Hepatocyte (in vitro differentiated cells): ENCODE data around the gene DZIP1L. TPM values are rescaled to one million over a fixed set of nuclear protein-coding genes. Genes with fewer than 3 reads are reported as not detected.

Experiments used
- DNase-seq: peaks from one replicate; pipeline ENCODE4 v3.0.0-alpha.2; 2016; ENCODE audit warnings: low spot score
- H2AFZ ChIP-seq: fragments of 200-600 bp; sonication (generic); 2 replicates; pipeline ENCODE4 v1.6.0; 2016; ENCODE audit warnings: antibody characterized with exemption, mild to moderate bottlenecking
- H3K27ac ChIP-seq: fragments of 200-600 bp; sonication (generic); 2 replicates; pipeline ENCODE4 v1.5.1; 2016; ENCODE audit warnings: mild to moderate bottlenecking
- H3K27me3 ChIP-seq: fragments of 200-600 bp; sonication (generic); 2 replicates; pipeline ENCODE4 v1.6.1; 2016
- H3K36me3 ChIP-seq: fragments of 200-600 bp; sonication (generic); replicated peaks from 2 replicates; pipeline ENCODE4 v1.5.1; 2016; ENCODE audit warnings: low read depth; ENCODE audit not compliant: insufficient read depth
- H3K4me1 ChIP-seq: fragments of 200-600 bp; sonication (generic); 2 replicates; pipeline ENCODE4 v1.5.1; 2016; ENCODE audit warnings: mild to moderate bottlenecking, moderate library complexity; ENCODE audit not compliant: insufficient read depth
- H3K4me2 ChIP-seq: fragments of 200-600 bp; sonication (generic); 2 replicates; pipeline ENCODE4 v1.6.0; 2016
- H3K4me3 ChIP-seq: fragments of 200-600 bp; sonication (generic); 2 replicates; pipeline ENCODE4 v1.5.1; 2016; ENCODE audit warnings: mild to moderate bottlenecking
- H3K79me2 ChIP-seq: fragments of 200-600 bp; sonication (generic); 2 replicates; pipeline ENCODE4 v1.6.0; 2017; ENCODE audit warnings: mild to moderate bottlenecking
- H3K9me2 ChIP-seq: fragments of 200-600 bp; sonication (generic); replicated peaks from 2 replicates; pipeline ENCODE4 v1.6.0; 2017; ENCODE audit warnings: mild to moderate bottlenecking; ENCODE audit not compliant: insufficient read depth
- H3K9me3 ChIP-seq: fragments of 200-600 bp; sonication (generic); 2 replicates; pipeline ENCODE4 v1.5.1; 2016; ENCODE audit warnings: low read depth, mild to moderate bottlenecking
- H4K20me1 ChIP-seq: fragments of 200-600 bp; sonication (generic); 2 replicates; pipeline ENCODE4 v1.6.0; 2016; ENCODE audit warnings: mild to moderate bottlenecking; ENCODE audit not compliant: insufficient read depth, poor library complexity, severe bottlenecking
- EZH2 ChIP-seq: fragments of 200-600 bp; sonication (generic); IDR thresholded peaks from 2 replicates; pipeline ENCODE4 v1.6.1; 2016; ENCODE audit warnings: antibody characterized with exemption, mild to moderate bottlenecking, borderline replicate concordance
- EZH2phosphoT487 ChIP-seq: fragments of 200-600 bp; sonication (generic); IDR thresholded peaks from one replicate; pipeline ENCODE4 v1.6.1; 2018; ENCODE audit warnings: antibody characterized with exemption, mild to moderate bottlenecking, low read depth, moderate library complexity; ENCODE audit not compliant: unreplicated experiment, severe bottlenecking
- WGBS: methylation state at CpG from one replicate; pipeline ENCODE4 v1.1.6; 2016; ENCODE audit warnings: low lambda C conversion rate; ENCODE audit errors: missing lambda C conversion rate; 5-methylcytosine and 5-hydroxymethylcytosine counted together
- polyA plus RNA-seq: library from polyadenylated mRNA; unstranded; fragments of >200 nt; fragmentation: Nextera tagmentation; extraction: Ambion mirVana; gene quantifications from 2 replicates; pipeline ENCODE4 v1.2.1, GENCODE V29; 2016
- total RNA-seq: library from RNA; depleted of rRNA; stranded (reverse); fragments of >200 nt; gene quantifications from 2 replicates; pipeline ENCODE4 v1.2.3, GENCODE V29; 2014
- TF ChIP-seq, protein P1 (sequence below): fragments of 200-600 bp; sonication (generic); IDR thresholded peaks from 2 replicates; pipeline ENCODE4 v1.5.1; 2016; ENCODE audit warnings: antibody characterized with exemption, mild to moderate bottlenecking; ENCODE audit not compliant: poor library complexity

DZIP1L gene
- total and polyA plus RNA-seq, 2 experiments from 2014 or later = 4.0 to 7.5 TPM

DNA sequence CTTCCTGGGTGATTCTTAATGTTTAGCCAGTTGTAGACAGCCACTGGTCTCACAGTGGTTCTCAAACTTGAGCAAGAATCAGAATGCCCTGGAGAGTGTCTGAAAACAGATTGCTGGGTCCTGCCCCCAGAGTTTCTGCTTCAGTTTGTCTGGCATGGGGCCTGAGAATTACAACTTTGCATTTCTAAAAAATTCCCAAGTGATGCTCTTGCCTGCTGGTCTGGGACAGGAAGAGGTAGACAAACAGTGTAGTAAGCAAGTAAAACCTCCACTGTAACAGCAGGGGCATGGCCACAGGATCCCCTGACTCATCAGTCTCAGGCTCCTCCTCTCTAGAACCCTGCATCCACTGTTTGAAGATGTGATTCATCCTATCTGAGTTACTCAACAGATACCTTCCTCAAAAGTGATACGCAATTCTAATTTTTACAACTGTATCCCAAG is 36.5 kb downstream of the DZIP1L start:
- WGBS = 50% methylated on average over 1 of the region's 1 CpG
- H3K27ac ChIP-seq = no peak overlapping the region

DNA sequence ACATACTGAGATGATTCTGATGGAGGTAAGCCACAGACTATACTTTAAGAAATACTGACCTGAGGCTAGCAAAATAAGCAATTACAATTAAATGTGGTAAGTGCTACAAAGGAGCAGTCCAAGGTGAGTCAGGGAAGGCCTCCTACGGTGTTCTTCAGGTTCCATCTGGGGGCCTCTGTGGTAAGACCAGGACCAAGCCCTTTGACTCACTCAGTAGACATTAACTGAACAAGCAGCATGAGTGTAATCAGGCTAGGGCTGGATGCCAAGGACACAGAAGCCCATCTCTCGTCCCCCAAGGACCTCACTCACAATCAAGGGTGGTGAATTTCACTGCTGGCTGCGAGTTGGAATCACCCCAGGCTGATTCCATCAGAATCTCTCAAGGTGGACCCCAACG is 37.3 kb downstream of the DZIP1L start:
- Histone ChIP-seq H3K79me2 (no peaks in the 10 kb centered on the region), H3K4me2 (no peak overlapping the region), H3K4me3 (no peak overlapping the region), H4K20me1 (no peaks in the 10 kb centered on the region), H3K9me2 (no peaks in the 10 kb centered on the region), H3K4me1 (peaks cover 12% of the 10 kb centered on the region), H2AFZ (no peak overlapping the region), H3K36me3 (no peaks in the 10 kb centered on the region), H3K27me3 (no peaks in the 10 kb centered on the region), H3K9me3 (no peaks in the 10 kb centered on the region), H3K27ac (no peak overlapping the region)
- no peak for DNase-seq
- 92% methylated on average over 4 of the region's 4 CpGs for whole genome bisulfite sequencing
- TF ChIP-seq, protein P1, sequence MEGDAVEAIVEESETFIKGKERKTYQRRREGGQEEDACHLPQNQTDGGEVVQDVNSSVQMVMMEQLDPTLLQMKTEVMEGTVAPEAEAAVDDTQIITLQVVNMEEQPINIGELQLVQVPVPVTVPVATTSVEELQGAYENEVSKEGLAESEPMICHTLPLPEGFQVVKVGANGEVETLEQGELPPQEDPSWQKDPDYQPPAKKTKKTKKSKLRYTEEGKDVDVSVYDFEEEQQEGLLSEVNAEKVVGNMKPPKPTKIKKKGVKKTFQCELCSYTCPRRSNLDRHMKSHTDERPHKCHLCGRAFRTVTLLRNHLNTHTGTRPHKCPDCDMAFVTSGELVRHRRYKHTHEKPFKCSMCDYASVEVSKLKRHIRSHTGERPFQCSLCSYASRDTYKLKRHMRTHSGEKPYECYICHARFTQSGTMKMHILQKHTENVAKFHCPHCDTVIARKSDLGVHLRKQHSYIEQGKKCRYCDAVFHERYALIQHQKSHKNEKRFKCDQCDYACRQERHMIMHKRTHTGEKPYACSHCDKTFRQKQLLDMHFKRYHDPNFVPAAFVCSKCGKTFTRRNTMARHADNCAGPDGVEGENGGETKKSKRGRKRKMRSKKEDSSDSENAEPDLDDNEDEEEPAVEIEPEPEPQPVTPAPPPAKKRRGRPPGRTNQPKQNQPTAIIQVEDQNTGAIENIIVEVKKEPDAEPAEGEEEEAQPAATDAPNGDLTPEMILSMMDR = no peak
- no peak for TF ChIP-seq EZH2phosphoT487
- TF ChIP-seq EZH2 = no peak

More for the DNA sequence above, 36.5 kb downstream of the DZIP1L start:
- Histone ChIP-seq H3K4me1 (peaks cover 15% of the 10 kb centered on the region), H3K27me3 (no peaks in the 10 kb centered on the region), H3K36me3 (no peaks in the 10 kb centered on the region), H3K4me2 (no peak overlapping the region), H3K79me2 (no peaks in the 10 kb centered on the region), H2AFZ (no peak overlapping the region), H3K4me3 (no peak overlapping the region), H3K9me3 (no peaks in the 10 kb centered on the region), H4K20me1 (no peaks in the 10 kb centered on the region), H3K9me2 (no peaks in the 10 kb centered on the region)
- DNase-seq = peak; percentile 49
- TF ChIP-seq, protein P1 = no peak
- TF ChIP-seq EZH2 (no peak), EZH2phosphoT487 (no peak)

GRCh38 chr3:138072796-138073195 is 42.6 kb downstream of the DZIP1L start:
- WGBS = 77% methylated on average over 8 of the region's 8 CpGs

More at GRCh38 chr3:138072796-138073195, 42.6 kb downstream of the DZIP1L start:
- no peak overlapping the region for H2AFZ ChIP-seq
- H3K9me3 ChIP-seq = no peaks in the 10 kb centered on the region
- TF ChIP-seq, protein P1 = no peak
- TF ChIP-seq EZH2 (no peak), EZH2phosphoT487 (no peak)
- no peaks in the 10 kb centered on the region for H3K36me3 ChIP-seq
- H3K27me3 ChIP-seq = no peaks in the 10 kb centered on the region
- H4K20me1 ChIP-seq = no peaks in the 10 kb centered on the region
- no peak overlapping the region for H3K4me3 ChIP-seq
- H3K4me2 ChIP-seq = no peak overlapping the region
- no peak overlapping the region for H3K27ac ChIP-seq
- no peaks in the 10 kb centered on the region for H3K9me2 ChIP-seq
- no peaks in the 10 kb centered on the region for H3K4me1 ChIP-seq
- H3K79me2 ChIP-seq = no peaks in the 10 kb centered on the region
- no peak for DNase-seq
